ENCODE measurements around the gene PTH2R.
"Not testable (repeated sequence)": the region's sequence is repeated elsewhere in the genome, so short reads cannot be mapped to it uniquely, and the experiment has no call there.

PTH2R gene

GRCh38 chr2:208392300-208392699 lies 14.3 kb upstream of the PTH2R start:
- DNase-seq (ENCODE audit: low read depth in 2 of 2), result no peak

DNA sequence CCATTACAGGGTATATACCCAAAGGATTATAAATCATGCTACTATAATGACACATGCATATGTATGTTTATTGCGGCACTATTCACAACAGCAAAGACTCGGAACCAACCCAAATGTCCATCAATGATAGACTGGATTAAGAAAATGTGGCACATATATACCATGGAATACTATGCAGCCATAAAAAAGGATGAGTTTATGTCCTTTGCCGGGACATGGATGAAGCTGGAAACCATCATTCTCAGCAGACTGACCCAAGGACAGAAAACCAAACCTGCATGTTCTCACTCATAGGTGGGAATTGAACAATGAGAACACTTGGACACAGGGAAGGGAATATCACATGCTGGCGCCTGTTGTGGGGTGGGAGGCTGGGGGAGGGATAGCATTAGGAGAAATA lies 9.8 kb upstream of the PTH2R start:
- DNase-seq (ENCODE audit: low read depth in 2 of 2), result not testable (repeated sequence)

- DNase-seq (ENCODE audit: low read depth in 2 of 2), result no peak
Measured at GRCh38 chr2:208399201-208399600, 7.4 kb upstream of the PTH2R start.

DNA sequence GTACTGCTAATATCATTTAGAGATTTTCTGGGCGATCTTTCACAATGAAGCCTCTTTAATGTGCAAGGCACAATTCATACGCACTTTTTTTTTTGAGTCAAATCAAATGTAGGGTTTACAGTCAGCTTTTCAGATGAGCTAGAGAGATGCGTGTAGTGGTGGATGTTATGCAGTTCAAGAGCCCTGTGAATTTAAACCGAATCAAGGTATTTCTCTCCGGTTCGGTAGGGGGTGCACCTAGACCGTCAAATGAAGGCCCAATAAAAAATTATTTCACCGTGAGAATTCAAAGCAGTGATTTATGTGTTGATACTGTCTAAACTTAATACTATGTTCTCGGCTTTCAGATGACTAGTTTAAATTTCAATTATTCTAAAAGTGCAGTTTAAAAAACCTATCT lies 1.1 kb downstream of the PTH2R start:
- DNase-seq (ENCODE audit: low read depth in 2 of 2), result no peak

- DNase-seq (ENCODE audit: low read depth in 2 of 2), result no peak
Measured at GRCh38 chr2:208413931-208414330, 7.3 kb downstream of the PTH2R start.

- DNase-seq (ENCODE audit: low read depth in 2 of 2), result no peak
Measured at GRCh38 chr2:208415255-208415654, 8.7 kb downstream of the PTH2R start.

- no peak for DNase-seq (ENCODE audit: low read depth in 2 of 2)
Measured at GRCh38 chr2:208415897-208416296, 9.3 kb downstream of the PTH2R start.

DNA sequence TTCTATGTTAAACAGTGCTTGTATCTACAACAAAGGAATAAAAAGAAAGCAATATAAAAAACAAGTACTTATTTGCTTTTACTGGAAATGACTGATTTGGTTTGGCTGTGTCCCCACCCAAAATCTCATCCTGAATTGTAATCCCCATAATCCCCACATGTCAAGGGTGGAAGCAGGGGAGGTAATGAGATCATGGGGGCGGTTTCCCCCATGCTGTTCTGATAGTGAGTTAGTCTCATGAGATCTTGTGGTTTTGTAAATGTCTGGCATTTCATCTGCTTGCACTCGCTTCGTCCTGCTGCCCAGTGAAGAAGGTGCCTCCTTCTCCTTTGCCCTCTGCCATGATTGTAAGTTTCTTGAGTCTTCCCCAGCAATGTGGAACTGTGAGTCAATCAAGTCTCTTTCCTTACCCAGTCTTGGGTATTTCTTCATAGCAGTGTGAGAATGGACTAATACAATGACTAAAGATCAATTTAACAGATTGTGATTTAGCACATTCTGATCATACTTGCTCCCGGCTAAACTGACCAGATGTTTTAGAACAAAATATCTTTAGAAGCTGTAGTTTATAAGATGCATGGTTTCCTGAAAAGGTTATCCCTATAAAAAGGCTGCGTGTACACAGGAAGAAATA lies 19.9 kb downstream of the PTH2R start:
- no peak for DNase-seq (ENCODE audit: low read depth in 2 of 2)

- no peak for DNase-seq (ENCODE audit: low read depth in 2 of 2)
Measured at GRCh38 chr2:208437755-208438154, 31.2 kb downstream of the PTH2R start.

DNA sequence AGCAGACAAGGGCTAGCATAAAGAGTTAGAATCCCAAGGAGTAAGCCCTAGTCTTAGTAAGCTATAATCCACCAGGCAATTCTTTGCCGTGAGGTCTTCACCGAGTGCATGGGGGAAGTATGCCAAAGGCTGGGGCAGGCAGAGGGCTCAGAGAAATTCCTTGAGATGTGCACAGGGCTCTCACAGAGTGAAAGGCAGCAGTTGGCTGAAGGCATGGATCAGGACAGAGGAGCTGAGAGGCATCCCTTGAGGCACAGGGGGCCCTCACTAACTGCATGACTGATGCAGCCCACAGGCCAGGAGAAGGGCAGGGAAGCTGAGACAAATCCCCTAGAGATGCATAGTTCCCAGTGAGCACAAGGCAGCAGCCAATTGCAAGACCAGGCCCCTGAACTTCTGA lies 34.1 kb downstream of the PTH2R start:
- DNase-seq (ENCODE audit: low read depth in 2 of 2), result no peak

DNA sequence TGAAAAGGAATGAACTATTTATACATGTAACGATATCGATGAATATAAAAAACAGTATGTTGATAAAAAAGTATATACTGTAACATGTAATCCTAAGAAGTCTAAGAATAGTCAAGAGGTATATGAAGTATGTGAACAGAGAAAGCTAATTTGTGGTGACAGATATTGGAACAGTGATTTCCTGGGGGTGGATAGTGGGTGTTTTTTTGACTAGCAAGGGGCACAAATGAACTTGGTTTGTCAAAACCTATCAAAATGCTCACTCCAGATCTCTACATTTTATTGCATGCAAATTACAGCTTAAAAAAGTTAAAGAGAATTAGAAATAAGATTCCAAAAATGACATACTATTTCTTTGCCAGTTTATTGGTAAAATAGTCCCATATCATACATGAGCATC lies 35.4 kb downstream of the PTH2R start:
- no peak for DNase-seq (ENCODE audit: low read depth in 2 of 2)

DNA sequence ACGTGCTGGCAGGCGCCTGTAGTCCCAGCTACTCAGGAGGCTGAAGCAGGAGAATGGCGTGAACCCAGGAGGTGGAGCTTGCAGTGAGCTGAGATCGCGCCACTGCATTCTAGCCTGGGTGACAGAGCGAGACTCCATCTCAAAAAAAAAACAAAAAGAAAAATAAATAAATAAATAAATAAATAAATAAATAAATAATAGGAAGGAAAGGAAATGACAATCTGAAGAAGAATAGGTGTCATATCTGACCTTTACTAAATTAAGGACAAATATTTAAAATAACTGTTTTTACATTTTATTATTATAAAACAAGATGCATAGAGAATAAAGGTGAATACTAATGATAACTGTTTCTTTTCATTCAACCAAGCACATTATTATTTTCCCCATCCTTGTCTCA lies 40.9 kb downstream of the PTH2R start:
- not testable (repeated sequence) for DNase-seq (ENCODE audit: low read depth in 2 of 2)

GRCh38 chr2:208451061-208451460 lies 44.5 kb downstream of the PTH2R start:
- DNase-seq (ENCODE audit: low read depth in 2 of 2), result no peak

GRCh38 chr2:208454861-208455260 lies 48.3 kb downstream of the PTH2R start:
- no peak for DNase-seq (ENCODE audit: low read depth in 2 of 2)

GRCh38 chr2:208463721-208464120 lies 57.1 kb downstream of the PTH2R start:
- no peak for DNase-seq (ENCODE audit: low read depth in 2 of 2)

DNA sequence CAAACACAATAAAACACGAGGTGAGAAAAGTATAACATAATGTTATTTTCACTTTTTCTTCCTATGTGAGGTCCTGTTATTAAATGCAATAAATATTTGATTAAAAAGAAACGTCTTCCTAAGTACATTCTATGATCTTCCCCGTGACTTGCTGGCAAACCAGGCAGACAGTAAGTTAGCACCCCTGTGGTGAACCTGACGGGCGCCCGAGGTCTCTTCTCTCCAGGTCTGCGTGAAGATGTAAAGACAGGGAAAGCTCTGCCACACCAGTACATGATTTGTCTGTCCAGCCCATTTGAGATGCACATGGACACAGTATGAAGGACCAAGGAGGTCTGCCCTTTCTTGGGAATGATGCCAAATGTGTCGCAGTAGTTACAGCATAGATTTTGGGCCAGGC lies 57.6 kb downstream of the PTH2R start:
- DNase-seq (ENCODE audit: low read depth in 2 of 2), result no peak

GRCh38 chr2:208466151-208466919 lies 59.7 kb downstream of the PTH2R start:
- DNase-seq (ENCODE audit: low read depth in 2 of 2), result peak in 1 of 2 experiments; percentile 1

DNA sequence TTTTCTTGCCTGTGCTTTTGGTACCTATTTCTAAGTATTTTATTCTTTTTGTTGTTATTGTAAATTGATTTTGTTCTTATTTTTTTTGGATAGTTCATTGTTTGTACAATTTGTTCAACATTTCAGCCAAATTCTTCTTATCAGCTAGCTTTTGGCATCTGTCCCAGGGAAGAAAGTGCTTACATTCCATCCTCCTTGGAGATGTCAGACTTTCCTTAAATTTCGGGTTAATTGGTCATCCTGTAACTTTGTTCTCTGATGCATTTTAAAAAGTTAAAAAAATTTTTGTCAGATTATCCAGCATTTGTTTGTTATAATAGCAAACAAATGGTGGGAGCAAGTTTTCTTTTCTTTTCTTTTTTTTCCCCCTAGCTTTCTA lies 60.3 kb downstream of the PTH2R start:
- no peak for DNase-seq (ENCODE audit: low read depth in 2 of 2)

- DNase-seq (ENCODE audit: low read depth in 2 of 2), result no peak
Measured at GRCh38 chr2:208467564-208467963, 61.0 kb downstream of the PTH2R start.

DNA sequence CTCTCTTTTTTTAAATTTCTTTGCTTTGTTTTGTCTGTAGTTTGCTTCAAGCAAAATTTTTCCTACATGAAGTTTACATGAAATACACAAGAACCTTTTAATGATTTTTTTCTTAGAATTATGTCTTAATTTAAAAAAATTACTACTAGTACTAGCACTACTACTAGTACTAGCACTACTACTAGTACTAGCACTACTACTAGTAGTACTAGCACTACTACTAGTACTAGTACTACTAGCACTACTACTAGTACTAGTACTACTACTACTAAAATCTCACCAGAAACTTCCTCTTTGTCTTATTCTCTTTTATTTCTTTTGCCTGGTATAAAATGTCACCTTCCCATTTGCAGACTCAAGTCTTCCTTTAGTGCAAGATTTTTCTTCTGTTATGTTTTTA lies 71.1 kb downstream of the PTH2R start:
- no peak for DNase-seq (ENCODE audit: low read depth in 2 of 2)

DNA sequence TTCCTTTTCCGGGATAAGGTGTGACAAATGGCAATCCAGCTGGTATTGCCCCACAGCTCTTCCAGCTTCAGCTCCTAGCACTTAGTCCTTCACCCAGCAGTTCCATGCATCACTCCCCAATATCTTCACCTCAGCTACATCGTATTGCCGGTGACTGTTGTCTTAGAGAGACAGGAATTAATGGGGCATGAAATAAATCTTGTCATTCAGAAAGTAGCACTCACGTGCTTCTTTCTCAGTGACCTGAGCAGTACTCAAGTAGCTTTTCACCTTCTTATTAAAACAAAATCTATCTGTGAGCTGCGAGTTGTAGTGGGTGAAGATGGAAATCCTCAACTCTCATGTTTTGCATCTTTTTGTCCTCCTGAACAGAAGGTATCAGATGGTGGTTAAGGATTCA lies 72.8 kb downstream of the PTH2R start:
- no peak for DNase-seq (ENCODE audit: low read depth in 2 of 2)

- DNase-seq (ENCODE audit: low read depth in 2 of 2), result not testable (repeated sequence)
Measured at GRCh38 chr2:208481945-208482344, 75.4 kb downstream of the PTH2R start.

DNA sequence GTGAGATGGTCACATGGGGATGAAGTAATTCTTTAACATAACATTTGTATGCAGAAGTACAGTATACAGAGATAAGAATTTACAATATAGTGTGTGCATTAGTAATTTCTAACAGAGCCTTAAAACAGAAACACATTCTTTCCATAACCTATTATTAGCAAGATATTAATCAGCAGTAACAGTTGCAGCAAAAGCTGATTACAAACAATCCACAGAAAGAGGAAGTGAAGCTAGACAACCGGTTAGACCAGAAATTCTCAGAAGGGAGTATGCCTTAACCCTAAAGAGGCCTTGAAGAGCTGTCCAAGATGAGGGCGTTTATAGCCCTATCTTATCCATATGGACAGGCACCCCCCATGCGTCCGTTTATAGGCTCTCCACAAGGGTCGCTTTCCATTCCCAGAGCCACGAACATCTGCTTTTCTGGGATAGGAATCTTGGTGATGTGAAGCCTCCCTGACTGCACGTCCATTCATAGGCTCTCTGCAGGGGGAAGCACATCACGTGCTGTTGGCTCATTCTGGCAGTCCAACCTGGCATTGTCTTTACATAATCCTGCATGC lies 75.9 kb downstream of the PTH2R start:
- DNase-seq (ENCODE audit: low read depth in 2 of 2), result not testable (repeated sequence)

Measured in fibroblast of skin of left quadriceps (primary cell).